Hippocampal formation (tissue), 2 donors: Measurements from ENCODE around the gene ATXN7L1.
A peak's percentile ranks its signal among the peaks of the same experiment; 100 is the strongest.
"Not testable (repeated sequence)": the region's sequence is repeated elsewhere in the genome, so short reads cannot be mapped to it uniquely, and the experiment has no call there.

Source experiments
- DNase-seq, 2 donors: peaks; one replicate each; lab custom pipeline; 2025; lab: John Stamatoyannopoulos, UW

Gene ATXN7L1

DNA sequence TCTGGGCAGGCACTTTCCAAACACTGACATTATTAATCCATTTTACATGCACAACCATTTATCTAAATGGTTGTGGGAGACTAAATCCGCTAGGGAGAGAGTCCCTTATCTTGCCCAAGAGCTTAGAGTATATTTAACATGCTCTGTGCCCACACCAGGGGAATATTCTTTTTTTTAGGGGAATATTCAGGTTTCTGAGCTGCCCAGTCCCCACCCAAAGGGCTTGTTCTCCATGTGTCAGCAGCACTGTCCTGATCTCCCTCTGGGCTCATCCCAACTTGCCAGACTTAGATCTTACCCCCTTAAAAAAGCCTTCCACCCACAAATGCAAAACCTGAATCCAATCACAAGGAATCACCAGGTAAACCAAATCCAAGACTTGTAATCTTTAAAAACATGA lies 132.1 kb downstream of the ATXN7L1 start:
- DNase-seq = no peak

DNA sequence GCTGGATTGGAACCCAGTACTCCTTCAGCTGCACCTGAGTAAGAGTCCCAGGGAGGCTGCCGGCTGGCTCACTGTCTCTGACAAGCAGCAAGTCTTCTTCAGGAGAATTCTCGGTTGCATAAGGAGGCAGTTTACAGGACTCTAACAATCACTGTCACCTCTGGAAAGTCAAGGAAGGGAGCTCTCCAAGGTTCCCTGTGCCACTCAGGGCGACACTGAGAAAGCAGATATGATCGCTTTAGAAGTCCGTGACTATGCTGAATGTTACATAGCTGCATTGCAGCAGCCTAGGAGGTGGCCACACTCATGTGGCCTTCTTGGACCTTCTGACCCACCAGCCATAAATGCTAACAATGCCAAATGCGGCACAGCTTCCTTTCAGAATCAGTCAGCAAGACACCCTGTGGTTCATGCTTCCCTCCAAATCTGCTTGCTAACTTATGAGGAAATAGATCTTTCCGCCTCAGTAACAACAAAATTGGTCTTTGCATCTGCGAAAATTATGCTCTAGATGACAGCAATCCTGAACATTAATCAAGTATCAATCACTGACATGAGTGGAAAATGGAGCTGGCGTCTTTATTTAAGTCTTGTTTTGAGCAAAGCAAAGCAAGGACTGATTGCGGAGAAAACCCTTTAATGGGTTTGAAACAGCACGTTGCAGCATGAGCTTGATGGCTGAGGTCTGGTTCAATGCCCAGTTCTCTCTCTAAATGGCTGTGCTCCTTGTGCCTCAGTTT lies 132.9 kb downstream of the ATXN7L1 start:
- DNase-seq = no peak

DNA sequence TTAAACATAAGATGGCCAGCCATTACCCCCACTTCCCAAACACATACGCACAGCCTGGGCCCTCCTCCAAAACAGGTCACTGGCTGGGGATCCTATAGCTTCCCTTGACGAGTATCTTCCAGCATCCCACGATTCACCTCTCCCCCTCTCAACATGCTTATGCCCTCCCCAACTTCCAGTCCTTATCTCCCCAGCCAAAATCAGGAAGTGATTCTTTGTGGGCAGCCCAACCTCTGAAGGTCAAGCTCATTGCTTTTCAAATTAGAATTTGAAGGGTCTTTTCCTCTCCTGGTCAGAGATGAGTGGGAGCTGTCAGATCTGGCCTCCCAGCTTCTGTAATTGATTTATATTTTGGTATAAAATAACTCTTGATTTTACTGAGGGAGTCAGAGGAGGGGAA lies 133.6 kb downstream of the ATXN7L1 start:
- no peak for DNase-seq

DNA sequence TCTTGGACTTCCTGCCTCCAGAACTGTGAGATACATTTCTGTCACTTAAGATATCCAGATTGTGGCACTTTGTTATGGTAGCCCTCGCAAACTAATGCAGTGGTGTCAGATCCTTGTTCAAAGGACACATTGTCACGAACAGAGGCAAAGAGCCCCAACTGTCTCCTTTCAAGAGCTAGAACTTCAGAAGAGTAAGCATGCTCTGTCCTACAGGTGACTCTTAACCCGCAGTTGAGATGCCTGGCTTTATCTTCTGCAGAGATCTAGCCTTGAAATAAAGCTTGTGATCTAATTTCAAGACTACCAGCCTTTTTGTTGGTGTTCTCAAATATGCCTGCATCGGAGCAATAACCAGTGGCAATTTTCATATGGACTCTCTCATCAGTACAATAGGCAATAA lies 134.4 kb downstream of the ATXN7L1 start:
- no peak for DNase-seq

DNA sequence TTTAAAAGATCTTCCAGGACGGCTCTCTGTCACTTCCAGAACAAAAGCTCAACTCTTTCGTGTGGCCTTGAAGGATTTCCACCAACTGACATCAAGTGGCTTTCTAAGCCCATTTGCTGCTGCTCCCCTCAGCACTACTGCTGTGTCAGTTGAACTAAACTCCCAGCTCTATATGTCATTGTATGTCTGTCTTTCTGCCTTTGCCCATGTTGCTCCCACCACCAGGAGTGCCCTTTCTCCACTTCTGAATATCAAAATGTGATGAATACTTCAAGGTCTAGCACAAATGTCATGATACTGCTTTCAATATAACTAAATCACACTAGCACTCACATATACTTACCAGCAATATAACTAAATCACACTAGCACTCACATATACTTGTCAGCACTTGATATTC lies 138.3 kb downstream of the ATXN7L1 start:
- DNase-seq = no peak

DNA sequence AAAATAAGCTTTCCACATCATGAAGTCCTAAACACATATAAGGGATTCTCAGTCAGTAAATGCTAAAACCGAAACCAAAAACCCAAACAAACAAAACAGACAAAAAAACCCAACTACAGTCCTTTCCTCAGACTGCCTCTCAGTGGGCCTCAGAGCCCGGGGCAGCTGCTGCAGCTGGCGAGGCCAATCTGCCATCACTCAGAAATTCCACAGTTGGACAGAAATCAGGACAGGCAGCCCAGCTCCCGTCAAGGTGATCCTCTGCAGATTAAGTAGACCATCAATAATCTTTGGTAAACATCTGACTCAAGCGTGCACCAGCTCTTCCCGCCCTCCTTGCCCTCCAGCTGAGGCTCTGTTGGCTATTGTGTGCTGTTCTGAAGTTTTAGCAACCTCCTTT lies 142.2 kb downstream of the ATXN7L1 start:
- DNase-seq = no peak

DNA sequence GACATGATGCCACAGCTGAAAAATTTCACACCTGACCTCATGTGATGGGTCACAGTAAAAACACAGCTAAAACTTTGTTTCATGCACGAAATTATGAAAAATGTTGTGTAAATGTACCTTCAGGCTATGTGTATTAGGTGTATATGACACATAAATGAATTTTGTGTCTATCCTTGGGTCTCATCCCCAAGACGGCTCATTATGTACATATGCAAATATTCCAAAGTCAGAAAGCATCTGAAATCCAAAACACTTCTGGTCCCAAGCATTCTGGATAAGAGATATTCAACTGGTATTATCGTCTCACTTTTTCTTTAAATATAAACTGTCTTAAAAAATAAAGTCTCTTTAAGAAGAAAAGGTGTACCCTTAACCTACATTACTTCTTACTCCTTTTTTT lies 145.4 kb downstream of the ATXN7L1 start:
- DNase-seq = no peak

DNA sequence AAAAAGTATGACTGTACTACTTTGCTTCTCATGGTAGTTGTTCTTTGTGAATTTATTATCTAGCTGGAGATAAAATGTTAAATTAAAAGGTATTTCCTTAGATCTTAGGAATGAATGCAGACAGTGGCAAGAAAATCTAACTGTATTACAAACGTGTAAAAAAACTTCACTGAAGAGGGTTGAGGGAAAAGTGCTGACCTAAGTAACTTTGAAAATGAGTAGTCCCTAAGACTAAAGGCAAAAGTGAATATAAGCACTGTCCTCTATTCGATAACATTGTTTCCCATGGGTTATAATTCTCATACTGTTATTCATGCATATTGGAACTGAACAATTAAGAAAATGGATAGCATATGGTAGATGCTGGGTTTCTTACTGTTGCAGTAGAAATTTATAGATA lies 148.4 kb downstream of the ATXN7L1 start:
- no peak for DNase-seq

DNA sequence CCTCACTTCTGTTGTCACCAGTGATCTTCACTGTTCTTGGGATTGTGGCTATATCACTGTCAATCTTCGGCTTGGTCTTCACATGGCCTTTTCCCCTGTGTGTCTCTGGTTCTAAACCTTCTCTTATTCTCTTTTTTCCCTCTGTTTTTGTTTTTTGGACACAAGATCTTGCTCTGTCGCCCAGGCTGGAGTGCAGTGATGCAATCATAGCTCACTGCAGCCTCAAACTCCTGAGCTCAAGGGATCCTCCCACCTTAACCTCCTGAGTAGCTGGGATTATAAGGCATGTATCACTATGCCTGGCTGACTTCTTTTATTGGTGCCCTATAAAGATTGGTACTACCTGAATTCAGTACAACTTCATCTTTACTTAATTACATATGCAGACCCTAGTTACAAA lies 151.7 kb downstream of the ATXN7L1 start:
- DNase-seq = no peak

DNA sequence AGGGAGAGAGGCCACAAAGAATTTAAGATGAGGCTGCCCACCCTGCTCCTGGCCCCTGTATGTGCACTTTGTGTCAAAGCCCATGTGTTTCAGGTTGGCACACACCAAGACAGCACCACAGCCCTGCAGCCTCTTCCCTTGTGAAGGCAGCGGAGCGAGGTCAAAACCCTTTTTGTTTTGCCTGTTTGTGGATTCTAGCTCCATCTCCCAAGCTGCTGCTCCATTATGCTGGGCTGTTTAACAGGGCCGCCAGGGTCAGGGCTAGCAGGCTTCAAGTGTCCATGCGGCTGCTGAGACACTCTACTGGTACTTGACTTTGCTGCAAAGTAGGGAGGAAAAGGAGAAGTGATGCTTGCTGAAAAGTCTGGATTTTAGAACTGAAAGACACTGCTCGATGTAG lies 152.8 kb downstream of the ATXN7L1 start:
- DNase-seq = peak; percentile 10 to 54

DNA sequence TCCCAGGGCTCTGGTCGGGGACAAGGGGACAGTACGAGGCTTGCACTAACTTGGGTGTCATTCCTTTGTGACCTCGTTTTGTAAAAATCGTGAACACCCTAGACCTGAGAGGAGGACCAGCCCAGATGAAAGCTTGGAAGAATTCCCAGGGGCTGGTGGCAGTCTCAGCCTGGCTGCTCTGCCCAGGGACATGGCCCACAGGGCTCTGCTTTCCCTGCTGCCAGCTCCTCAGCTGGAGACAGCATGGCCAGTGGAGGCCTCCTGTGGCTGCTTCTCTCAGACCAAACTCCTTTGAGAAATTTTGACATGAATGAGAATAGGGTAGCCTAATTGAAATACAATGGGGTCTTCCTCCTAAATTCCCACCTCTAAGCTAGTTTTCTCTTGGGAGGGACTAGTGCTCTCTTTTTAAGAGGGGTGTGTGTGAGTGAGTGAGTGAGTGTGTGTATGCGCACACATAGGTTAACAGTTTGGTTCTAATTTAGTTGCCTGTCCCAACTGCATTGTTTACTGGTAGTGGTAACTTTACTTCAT lies 154.8 kb downstream of the ATXN7L1 start:
- DNase-seq = peak in 1 of 2 donors; percentile 28

DNA sequence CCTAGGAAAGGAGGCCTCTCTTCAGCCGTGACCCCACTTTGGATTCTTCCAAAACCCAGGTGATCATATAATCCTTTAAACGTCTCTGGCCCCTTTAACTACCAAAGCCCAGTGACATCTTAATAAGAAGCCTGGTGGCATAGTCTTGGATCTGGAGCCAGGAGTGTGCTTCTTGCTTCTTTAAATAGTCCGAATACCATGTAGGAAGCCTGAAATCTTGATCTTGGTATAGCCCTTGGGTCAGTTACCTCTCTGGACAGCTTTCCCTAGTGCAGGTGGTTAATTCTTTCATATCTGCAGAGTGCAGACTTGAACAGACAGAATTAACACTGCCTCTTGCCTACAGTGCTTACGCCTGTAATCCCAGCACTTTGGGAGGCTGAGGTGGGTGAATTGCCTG lies 156.5 kb downstream of the ATXN7L1 start:
- no peak for DNase-seq

DNA sequence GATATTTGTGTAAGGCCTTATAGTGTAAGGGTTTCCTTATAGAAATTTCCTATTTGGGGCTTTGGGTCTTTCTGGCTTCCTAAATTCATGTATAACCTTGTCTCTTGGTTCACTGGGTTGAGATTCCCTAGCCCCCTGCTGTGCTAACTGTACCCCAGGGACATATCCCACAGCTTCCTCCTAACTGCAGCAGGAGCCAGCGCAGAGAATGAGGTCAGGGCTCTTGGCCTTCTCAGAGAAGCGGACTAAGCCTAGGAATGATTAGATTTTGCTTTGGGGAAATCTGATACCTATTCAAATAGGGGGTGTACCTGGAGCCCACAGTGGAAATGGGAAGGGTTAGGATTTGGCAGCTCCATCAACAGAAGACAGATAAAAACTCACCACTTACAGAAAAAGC lies 157.0 kb downstream of the ATXN7L1 start:
- no peak for DNase-seq

DNA sequence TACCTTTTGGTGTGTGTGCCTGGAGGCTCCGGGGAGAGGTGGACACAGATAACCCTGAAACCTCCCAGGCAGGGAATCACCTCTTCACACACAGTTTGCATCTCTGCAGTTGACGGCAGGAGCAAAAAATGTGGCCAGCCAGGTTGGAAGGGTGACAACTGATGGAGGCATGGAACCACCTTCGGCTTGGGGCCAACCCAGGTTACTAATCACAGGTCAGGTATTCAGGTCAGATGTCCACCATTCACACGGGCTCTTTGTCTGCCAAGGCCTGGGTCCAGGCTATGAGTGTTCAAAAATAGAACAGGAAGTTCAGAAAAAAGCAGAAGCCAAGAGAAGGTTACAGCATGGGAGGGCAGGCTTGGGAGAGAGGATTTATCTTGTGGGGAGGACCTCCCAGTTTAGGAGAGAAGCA lies 157.9 kb downstream of the ATXN7L1 start:
- DNase-seq = no peak

DNA sequence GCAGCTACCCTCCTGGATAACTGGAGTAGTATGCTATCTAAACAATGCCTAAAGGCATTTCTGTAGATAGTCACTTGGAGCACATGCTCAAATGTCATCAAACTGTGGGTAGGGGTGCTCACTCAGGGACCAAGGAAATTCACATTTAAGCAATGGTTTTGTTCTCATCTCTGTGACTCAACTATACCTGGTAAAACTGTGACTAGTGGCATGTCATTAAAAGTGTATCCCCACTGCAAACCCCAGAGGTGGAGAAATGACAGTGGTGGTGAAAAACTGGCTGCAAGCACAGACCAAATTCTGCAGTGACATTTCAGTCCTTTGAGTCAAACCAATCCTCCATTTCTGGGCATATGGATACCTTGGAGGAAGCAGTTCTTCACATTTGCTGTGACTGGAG lies 160.9 kb downstream of the ATXN7L1 start:
- DNase-seq = no peak

DNA sequence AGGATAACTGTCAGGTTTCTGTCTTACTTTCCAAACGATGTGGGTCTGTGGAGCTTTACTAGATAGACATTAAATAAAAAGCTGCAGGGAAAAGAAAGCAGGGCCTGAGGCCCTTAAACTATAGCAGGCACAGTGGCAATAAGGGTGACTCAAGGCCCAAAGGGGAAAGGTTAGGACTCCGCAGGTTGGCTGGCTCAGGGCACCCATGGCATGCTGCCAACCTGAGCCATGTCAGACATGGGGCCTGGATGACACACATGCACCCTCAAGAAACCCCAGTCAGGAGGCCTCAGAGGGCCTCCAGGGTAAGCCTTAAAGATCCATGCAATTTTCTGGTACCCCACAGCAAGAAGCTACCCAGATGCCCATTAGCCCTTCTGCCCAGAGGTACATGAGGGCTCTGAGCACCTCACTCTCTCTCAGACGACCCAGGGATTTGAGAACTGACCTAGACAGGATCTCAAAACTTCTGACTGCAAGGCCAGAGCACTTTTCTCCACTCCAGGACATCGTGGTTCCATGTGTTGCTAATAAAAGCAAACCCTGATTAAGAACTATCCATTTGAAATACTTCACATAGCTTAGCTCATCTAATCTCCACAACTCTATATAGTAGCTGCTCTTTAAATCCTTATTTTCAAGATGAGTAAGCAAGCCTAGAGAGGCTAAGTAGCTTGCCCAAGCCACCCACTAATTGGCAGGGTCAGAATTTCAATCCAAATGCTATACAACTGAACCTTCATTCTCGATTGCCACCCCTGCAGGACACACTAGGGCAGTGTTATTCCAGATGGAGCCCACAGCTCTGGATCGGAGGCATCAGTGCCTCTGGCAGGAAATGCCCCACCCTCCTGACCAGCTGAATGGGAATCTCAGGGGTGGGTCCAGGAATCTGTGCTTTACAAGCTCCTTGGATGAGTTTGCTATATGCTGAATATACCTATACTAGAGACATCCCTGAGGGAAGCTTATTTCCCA lies 162.6 kb downstream of the ATXN7L1 start:
- DNase-seq = no peak

DNA sequence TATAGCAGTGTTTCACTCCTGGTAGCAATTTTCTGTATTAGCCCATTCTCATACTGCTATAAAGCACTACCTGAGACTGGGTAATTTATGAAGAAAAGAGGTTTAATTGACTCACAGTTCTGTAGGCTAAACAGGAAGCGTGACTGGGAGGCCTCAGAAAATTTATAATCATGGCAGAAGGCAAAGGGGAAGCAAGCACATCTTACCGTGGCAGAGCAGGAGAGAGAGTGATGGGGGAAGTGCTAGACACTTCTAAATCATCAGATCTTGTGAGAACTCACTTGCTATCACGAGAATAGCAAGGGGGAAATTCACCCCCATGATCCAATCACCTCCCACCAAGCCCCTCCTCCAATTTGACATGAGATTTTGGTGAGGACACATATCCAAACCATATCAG lies 163.5 kb downstream of the ATXN7L1 start:
- no peak for DNase-seq

DNA sequence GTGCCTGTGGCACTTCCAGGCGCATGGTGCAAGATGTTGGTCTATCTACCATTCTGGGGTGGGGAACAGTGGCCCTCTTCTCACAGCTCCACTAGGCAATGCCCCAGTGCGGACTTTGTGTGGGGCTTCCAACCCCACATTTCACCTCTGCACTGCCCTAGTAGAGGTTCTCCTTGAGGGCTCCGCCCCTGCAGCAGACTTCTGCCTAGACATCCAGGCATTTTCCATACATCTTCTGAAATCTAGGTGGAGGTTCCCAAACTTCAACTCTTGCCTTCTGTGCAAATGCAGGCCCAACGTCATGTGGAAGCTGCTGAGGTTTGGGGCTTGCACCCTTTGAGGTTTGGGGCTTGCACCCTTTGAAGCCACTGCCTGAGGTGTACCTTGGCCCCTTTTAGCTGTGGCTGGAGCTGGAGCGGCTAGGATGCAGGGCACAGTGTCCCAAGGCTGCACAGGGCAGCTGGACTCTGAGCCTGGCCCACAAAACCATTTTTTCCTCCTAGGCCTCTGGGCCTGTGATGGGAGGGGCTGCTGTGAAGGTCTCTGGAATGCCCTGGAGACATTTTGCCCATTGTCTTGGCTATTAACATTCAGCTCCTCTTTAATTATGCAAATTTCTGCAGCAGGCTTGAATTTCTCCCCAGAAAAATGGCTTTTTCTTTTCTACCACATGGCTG lies 164.5 kb downstream of the ATXN7L1 start:
- DNase-seq = no peak

DNA sequence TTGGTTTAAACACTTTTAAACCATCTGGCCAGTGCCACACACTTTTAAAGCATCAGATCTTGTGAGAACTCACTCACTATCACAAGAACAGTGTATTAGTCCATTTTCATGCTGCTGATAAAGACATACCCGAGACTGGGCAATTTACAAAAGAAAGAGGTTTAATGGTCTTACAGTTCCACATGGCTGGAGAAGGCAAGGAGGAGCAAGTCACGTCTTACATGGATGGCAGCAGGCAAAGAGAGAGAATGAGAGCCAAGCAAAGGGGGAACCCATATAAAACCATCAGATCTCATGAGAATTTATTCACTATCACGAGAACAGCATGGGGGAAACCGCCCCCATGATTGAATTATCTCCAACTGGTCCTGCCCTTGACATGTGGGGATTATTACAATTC lies 165.7 kb downstream of the ATXN7L1 start:
- DNase-seq = not testable (repeated sequence)

DNA sequence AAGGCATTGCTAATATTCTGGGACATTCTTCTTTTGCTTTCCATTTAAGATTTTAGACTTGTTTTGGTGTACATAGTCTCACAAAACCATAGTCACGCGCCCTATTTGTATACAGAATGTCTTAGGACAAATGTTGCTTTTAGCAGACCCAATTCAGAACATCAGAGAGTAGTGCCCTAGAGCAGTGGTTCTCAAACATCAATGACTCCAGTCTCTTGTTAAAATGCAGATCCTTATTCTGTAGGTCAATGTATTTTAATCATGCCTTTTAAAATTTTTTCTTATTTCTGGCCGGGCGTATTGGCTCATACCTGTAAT lies 167.7 kb downstream of the ATXN7L1 start:
- no peak for DNase-seq

DNA sequence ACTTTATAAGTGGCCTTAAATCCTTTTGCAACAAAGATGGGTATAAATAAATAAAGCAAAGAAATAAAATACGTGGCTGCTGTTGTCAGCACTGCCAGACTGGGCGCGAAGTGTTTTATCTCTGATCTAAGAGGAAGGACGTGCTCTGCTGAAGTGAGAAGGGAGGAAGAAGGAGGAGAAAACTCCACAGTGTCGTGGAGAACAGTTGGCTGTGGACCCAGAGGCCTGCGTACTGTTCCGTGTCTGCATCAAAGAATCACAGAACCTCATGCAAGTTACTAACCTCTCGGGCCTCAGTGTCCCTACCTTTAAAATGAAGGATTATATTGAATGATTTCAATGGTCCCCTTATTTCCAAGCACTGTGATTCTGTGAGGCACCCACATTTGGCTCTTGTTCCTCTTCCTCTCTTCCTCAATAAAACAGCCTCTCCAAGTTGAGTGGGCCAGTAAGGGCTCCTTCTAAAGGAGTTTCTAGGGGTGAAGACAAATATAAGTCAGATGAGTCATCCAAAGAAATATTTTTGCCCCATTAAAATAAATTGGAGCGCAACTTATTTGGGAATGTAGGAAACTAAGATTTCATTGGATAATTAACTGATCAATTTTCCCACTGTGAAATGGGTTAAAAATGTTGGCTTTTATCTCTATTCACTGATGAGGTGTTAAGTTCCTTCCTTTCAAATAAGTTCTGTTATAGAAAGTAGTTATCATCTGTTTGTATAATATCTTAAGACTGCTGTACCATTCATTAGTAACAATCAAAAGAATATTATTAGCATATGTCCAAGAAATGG lies 168.2 kb downstream of the ATXN7L1 start:
- no peak for DNase-seq

DNA sequence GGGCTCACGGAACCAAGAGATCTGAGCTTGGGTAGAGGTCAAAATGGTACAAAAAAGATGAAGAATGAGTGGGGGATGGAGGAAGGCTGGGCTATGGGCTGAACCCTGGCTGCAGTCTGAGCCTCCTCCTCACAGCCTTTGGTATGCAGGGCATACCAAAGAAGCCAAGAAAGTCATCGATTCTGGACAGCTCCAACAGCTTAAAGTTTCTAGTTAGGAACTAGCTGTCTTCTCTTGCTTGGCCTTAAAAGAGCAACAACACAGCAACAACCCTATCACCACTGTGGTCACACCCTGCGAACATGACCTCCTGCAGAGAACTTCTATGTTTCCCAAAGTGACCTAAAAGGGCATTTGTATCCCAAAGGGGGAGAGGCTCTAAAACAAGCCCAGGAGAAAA lies 169.0 kb downstream of the ATXN7L1 start:
- no peak for DNase-seq
